Islet of Langerhans (tissue), 1 donor: Measurements from ENCODE around the gene PKNOX2.

Experiments used
- FAIRE-seq: peaks from one replicate; lab custom pipeline; 2011; peaks lifted over from hg19 to GRCh38; lab: Jason Lieb, UNC

Gene PKNOX2

DNA sequence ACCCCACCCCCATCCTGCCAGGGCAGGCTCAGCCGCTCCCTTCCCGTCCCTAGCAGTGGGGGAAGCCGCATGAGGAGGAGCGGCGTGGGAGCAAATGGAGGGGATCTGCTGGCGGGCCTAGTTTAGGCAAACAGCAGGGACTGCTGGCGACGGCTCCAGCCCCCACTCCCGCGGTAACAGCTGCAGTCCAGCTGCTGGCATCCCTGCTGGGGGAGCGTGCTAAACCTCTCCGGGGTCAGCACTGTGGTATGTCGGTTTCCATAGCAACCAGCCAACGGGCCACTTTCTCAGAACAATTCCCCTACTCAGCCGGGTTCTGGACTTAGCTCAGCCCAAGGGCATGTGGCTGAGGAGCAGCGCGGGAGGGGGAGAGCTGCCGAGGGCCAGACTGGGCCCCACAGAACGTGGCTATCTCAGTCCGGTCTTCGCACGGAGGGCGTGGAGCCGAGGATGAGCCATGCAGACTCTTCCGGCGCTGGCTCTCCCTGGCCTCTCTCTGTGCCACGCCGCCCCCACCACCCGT, 98.8 kb downstream of the PKNOX2 start:
- FAIRE-seq: no peak

DNA sequence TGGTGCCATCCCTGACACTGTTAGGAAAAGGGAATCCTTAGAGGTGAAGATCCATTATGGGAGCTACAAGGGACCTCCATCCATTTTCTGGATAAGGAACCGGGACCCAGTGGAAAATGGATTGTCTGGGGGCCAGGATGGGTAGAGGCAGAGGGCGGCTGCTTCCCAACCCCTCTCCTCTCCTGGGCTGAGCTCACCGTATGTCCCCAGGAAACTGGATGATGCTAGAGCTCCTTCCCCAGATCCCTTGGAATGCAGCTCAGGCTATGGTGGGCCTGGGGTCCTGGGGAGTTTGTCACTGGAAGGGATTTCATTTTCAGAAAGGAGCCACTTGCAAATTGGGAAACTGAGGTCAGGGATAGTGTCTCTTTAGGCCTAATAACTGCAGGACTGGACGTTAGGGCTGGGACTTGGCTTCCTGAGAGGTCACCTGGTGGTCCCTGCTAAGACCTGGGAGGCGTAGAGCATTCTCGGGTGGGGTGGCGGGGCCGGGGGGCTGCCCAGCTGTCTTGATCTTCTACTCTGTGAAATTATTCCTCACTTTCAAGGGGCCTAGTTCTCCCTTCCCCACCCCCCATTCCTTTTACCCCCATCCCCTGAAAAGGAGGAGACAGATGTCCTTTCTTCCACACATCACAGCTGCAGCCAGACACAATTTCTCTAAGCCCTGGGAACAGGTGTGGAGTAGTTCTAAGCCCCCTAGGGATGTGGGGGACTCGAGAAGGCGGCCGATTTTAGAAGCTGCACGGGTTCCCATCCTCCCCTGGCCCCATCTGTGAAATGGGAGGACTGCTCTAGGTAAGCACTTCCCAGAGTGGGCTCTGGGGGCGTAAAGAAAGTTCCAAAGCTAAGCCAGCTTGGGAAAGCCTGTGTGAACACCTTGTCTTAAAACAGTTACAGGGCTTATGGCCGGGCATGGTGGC, 99.8 kb downstream of the PKNOX2 start:
- FAIRE-seq: no peak

DNA sequence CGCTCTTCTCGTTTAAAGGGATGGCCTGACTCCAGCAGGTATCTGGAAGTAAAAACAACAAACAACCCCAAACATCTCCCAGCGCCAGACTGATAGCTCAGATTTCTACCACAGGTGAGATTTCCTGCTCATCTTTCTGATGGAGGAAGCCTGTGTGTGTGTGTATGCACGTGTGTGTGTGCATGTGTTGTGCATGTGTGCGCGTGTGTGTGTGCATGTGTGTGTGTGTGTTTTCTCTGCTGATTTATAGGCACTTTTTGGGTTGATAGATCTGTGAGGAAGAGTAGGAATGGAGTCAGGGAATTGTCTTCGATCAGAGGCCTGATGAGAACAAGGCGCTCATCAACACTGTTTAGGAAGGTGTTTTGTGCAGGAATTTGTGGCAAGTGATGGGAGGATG, 103.0 kb downstream of the PKNOX2 start:
- no peak for FAIRE-seq

DNA sequence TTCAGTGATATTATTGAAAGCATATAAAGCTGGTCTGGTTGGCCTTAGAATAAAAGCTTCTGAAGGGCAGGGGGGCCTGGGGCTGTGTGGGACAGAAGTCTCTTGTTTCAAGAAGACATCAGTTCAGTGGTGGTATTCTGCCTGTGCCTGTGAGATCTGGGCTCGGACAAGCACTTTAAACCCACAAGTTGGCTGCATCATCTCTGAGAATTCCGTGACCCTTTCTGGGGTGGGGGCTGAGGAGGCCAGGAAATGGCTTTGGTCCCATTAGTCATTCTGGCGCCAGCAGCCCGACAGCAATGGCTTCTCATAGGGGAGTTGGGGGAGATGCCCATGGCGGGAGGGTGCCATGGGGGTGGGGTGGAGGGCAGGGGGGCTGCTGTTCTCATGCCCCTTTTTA, 104.1 kb downstream of the PKNOX2 start:
- no peak for FAIRE-seq

GRCh38 chr11:125270106-125270505, 105.6 kb downstream of the PKNOX2 start:
- no peak for FAIRE-seq

DNA sequence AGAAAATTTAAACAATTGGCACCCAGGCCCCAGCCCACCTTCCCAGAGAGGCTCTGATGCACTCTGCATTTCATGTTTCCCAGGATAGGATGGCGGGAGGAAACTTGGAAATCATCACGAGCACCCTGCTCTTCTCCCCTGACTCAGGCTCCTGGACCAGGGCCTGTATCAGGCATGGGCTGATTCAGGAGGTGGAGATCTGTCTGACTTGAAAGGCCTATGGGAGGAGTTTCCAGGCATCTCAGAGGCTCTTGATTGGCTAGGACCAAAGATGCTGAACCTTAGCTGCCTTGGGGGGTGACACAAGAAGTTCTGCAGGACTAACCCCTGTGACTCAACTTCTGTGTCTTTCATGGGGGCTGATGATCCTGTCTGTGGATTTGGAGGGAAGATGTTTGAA, 106.2 kb downstream of the PKNOX2 start:
- no peak for FAIRE-seq

- no peak for FAIRE-seq
These were observed 107.0 kb downstream of the PKNOX2 start for GRCh38 chr11:125271483-125272091.

DNA sequence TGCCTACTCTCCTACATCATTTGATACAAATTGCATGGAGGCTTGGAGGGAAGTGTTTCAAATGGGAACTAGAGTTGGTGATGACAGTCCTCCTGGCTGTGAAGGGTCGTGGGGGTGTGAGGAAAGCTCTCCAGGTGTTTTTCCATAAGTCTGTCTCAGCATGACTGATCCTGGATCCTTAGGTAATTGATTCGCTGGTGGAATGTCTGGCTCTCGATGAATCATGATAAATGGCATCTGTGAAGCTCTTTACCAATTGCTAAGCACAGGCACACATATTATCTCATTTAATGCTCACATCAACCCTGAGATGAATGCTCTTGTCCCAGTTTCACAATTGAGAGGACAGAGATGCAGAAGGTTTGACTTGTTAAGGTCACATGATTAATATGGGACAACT, 107.5 kb downstream of the PKNOX2 start:
- FAIRE-seq: no peak

GRCh38 chr11:125272821-125273220, 108.3 kb downstream of the PKNOX2 start:
- no peak for FAIRE-seq

- no peak for FAIRE-seq
These were observed 109.0 kb downstream of the PKNOX2 start for GRCh38 chr11:125273519-125274000.

GRCh38 chr11:125274309-125274708, 109.8 kb downstream of the PKNOX2 start:
- no peak for FAIRE-seq

DNA sequence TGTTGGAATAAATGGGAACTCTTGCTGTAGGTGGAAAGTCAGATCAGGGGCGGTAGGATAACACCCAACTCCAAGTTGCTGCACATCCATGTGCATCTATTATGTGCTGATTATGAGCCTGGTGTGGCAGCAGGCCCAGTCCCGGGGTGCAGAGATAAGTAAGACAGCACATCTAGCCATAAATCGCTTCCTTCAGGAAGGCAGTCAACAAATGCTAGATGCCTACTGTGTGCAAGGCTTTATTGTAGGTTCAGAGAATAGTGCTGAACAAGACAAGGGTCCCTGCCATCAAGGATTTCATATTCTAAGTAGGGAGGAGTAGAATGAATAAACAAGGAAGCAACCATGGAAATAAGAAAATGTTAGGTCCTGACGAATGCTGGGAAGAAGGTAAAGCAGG, 110.2 kb downstream of the PKNOX2 start:
- no peak for FAIRE-seq

- no peak for FAIRE-seq
These were observed 111.5 kb downstream of the PKNOX2 start for GRCh38 chr11:125275905-125276618.

- no peak for FAIRE-seq
These were observed 112.0 kb downstream of the PKNOX2 start for GRCh38 chr11:125276619-125276976.

- no peak for FAIRE-seq
These were observed 115.3 kb downstream of the PKNOX2 start for GRCh38 chr11:125279676-125280418.

DNA sequence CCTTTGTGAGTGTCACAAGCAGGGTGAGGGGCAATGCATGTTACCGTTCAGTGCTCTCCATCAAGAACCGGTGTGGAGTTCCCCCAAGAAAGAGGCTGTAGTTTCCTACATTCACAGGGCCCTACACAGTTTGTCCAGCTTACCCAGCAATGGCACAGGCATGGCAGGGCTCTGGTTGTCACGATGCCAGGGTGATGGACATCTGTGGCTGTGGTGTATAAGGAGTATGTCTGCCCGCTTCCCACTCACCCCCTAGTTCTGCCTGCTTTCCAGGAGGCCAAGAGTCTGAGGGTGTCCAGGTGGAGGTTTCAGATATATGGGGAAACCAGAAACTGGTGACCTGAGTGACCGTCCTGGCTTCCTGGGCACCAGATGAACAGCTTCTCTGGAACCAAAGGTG, 116.1 kb downstream of the PKNOX2 start:
- no peak for FAIRE-seq

- no peak for FAIRE-seq
These were observed 117.5 kb downstream of the PKNOX2 start for GRCh38 chr11:125281831-125282595.

GRCh38 chr11:125282596-125282914, 118.0 kb downstream of the PKNOX2 start:
- no peak for FAIRE-seq

DNA sequence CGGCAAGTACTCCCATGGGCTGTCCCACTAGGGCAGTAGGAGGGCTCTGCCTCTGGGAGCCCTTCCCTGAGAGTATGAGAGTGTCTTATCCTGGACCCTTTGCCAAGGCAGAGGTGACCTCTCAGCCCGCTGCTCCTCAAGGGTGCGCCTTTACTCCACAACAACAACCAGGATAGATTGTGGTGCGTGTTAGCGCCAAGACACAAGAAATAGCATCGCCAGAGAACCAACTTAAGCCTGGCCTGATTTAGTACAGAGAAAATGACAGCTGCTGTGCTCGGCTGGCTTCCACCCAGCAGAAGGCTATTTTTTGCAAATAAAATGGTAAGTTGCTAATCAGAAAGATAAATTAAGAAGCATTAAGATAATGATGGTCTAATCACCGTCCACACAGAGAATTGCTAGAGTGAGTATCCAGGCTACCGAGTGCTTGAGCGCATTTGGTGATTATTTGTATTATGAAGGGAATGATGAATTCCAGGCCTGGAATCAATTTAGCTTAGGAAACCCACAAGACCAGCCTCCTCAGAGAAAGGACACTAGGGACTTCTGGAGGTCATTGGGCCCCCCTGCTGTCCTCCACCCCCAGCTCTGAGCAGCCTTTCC, 119.8 kb downstream of the PKNOX2 start:
- no peak for FAIRE-seq

DNA sequence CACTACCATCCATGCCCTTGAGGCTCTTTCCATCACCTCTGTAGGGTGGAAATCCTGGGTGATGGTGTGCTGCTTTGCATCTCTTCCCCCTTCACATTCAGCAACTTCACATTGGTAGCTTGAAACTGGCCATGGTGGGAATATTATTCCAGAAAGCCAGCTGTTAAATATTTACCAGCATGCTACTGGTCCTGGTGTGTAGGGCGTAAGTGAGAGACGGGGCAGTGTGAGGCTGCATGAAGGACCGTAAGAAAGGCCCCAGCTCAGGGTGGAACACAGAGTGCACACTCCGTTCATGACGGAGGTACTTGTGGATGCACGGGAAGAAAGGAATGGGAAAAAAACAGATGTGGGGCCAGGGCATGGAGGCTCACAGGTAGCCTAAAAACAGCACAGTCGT, 121.3 kb downstream of the PKNOX2 start:
- no peak for FAIRE-seq

GRCh38 chr11:125286486-125286885, 121.9 kb downstream of the PKNOX2 start:
- no peak for FAIRE-seq
